Nucleus accumbens (tissue), 56 donors: Measurements from ENCODE around the gene AIP.

ENCODE experiments used
- DNase-seq, 56 donors: peaks; one replicate each; lab custom pipeline; 2025; lab: John Stamatoyannopoulos, UW

Gene AIP

GRCh38 chr11:67482827-67483798, at the start of gene AIP:
Gene AIP (plus strand): TSS chr11:67483026. CDS start chr11:67483159, 133 bp downstream.
- peak; percentile 75 to 100 (median 97) for DNase-seq

- no peak for DNase-seq
These were observed 49.1 kb upstream of the AIP start for GRCh38 chr11:67433536-67434394.

- no peak for DNase-seq
These were observed 48.4 kb upstream of the AIP start for GRCh38 chr11:67434395-67434881.

GRCh38 chr11:67435031-67435726, 47.6 kb upstream of the AIP start:
- no peak for DNase-seq

GRCh38 chr11:67435727-67436458, 46.9 kb upstream of the AIP start:
- no peak for DNase-seq

- no peak for DNase-seq
These were observed 46.3 kb upstream of the AIP start for GRCh38 chr11:67436459-67437081.

GRCh38 chr11:67437082-67437808, 45.6 kb upstream of the AIP start, which contains the start of gene PTPRCAP:
Gene PTPRCAP (minus strand): TSS chr11:67437682. CDS start chr11:67437619, 63 bp downstream.
- DNase-seq = no peak

GRCh38 chr11:67437809-67438157, 45.0 kb upstream of the AIP start:
- DNase-seq = no peak

- no peak for DNase-seq
These were observed 44.5 kb upstream of the AIP start for GRCh38 chr11:67438158-67438902.

GRCh38 chr11:67439321-67440228, 43.3 kb upstream of the AIP start:
- DNase-seq = peak in 6 of 56 donors; percentile 17 to 43 (median 32)

- DNase-seq = no peak
These were observed 42.4 kb upstream of the AIP start for GRCh38 chr11:67440229-67441097.

GRCh38 chr11:67441098-67441563, 41.7 kb upstream of the AIP start:
- DNase-seq = no peak

- DNase-seq = no peak
These were observed 41.0 kb upstream of the AIP start for GRCh38 chr11:67441731-67442351.

- DNase-seq = no peak
These were observed 40.1 kb upstream of the AIP start for GRCh38 chr11:67442504-67443404.
